Tibial nerve (tissue), 4 donors: Measurements from ENCODE around the gene APOB.

Experiments used
- CTCF ChIP-seq, 5 experiments: fragments of 200-600 bp in 3 of 5; fragments of 450-650 bp in 2 of 5; sonication (generic) in 3 of 5; IDR thresholded peaks; one replicate each; pipeline ENCODE4 v1.5.1; 2016 to 2019; ENCODE audit warnings: antibody characterized with exemption in 5 of 5, mild to moderate bottlenecking in 3 of 5, moderate library complexity in 2 of 5
- EP300 ChIP-seq, 2 donors: sonication (generic); formaldehyde crosslinking; IDR thresholded peaks; one replicate each; pipeline ENCODE4 v1.6.1; 2017; ENCODE audit warnings: antibody characterized with exemption in 2 of 2, mild to moderate bottlenecking in 1 of 2
- POLR2A ChIP-seq, 2 donors: fragments of 450-650 bp; IDR thresholded peaks; one replicate each; pipeline ENCODE4 v1.6.1; 2017; ENCODE audit warnings: antibody characterized with exemption in 2 of 2, mild to moderate bottlenecking in 2 of 2, moderate library complexity in 2 of 2

DNA sequence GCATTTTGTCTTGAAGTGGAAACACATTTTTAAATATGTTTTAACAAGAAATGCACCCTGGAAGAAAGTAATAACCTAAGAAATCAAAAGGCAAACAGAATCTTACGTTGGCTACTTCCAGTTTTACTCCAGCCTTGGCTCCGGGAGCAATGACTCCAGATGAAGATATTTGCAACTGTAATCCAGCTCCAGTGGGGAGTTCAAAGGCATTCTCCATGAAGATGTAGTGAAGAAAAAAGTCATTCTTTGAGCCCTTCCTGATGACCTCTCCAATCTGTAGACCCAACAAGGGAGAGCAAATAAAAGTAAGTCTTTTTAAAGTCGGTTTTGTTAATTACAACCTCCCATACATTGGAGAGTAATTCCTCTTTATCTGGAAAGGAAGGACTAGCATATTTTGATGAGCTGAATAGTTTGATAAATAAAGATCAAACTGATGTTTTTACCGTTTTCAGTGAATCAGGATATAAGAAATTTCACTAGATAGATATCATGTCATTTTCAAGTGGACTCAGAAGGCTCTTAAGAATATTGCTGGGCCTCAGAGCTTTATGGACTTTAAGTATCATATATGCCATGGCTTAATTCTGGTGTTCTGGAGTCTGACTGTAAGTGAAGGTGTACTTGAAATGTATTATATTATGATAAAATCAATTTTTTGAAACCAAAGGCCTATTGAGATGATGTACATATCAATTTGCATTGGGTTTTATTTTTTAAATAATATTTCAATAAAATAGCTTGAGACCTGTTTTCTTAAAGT is 20.3 kb downstream of the APOB start:
- no peak for TF ChIP-seq CTCF (IDR thresholded peaks at IDR 0.05)
- no peak for TF ChIP-seq POLR2A (IDR thresholded peaks at IDR 0.05)
- TF ChIP-seq EP300 (IDR thresholded peaks at IDR 0.05), result no peak
